Neural progenitor cell (in vitro differentiated cells): ENCODE measurements around the gene NPEPL1. TPM values are rescaled to one million over a fixed set of nuclear protein-coding genes. Genes with fewer than 3 reads are reported as not detected.

Experiments used
- DNase-seq: peaks from one replicate; pipeline ENCODE4 v3.0.0-alpha.2; 2016; ENCODE audit warnings: low spot score
- H2AFZ ChIP-seq: fragments of 200-600 bp; sonication (generic); replicated peaks from 2 replicates; pipeline ENCODE4 v1.6.1; 2016; ENCODE audit warnings: antibody characterized with exemption
- H3F3A ChIP-seq: fragments of 200-600 bp; sonication (generic); 2 replicates; pipeline ENCODE4 v1.6.1; 2016; ENCODE audit warnings: antibody characterized with exemption, low read depth
- H3K27ac ChIP-seq: fragments of 200-600 bp; sonication (generic); 2 replicates; pipeline ENCODE4 v1.5.1; 2016; ENCODE audit warnings: mild to moderate bottlenecking
- H3K27me3 ChIP-seq: fragments of 200-600 bp; sonication (generic); 2 replicates; pipeline ENCODE4 v1.6.1; 2016; ENCODE audit warnings: mild to moderate bottlenecking, moderate library complexity
- H3K36me3 ChIP-seq: fragments of 200-600 bp; sonication (generic); 2 replicates; pipeline ENCODE4 v1.5.1; 2016
- H3K4me1 ChIP-seq: fragments of 200-600 bp; sonication (generic); 2 replicates; pipeline ENCODE4 v1.6.1; 2016; ENCODE audit warnings: mixed run types
- H3K4me2 ChIP-seq: fragments of 200-600 bp; sonication (generic); 2 replicates; pipeline ENCODE4 v1.6.1; 2016
- H3K4me3 ChIP-seq: fragments of 200-600 bp; sonication (generic); 2 replicates; pipeline ENCODE4 v1.5.1; 2016
- H3K79me2 ChIP-seq: fragments of 200-600 bp; sonication (generic); 2 replicates; pipeline ENCODE4 v1.6.1; 2016; ENCODE audit warnings: low read depth
- H3K9ac ChIP-seq: fragments of 200-600 bp; sonication (generic); 2 replicates; pipeline ENCODE4 v1.6.1; 2016
- H3K9me3 ChIP-seq: fragments of 200-600 bp; sonication (generic); 2 replicates; pipeline ENCODE4 v1.5.1; 2016; ENCODE audit warnings: low read depth
- H4K20me1 ChIP-seq: fragments of 200-600 bp; sonication (generic); 2 replicates; pipeline ENCODE4 v1.6.1; 2016; ENCODE audit warnings: low read depth
- H3K27ac Mint-ChIP-seq: 3 replicates; pipeline ENCODE4 v1.8.0; 2021; ENCODE audit warnings: mixed read lengths
- H3K27me3 Mint-ChIP-seq: 2 replicates; pipeline ENCODE4 v1.8.0; 2022; ENCODE audit warnings: low read depth, mild to moderate bottlenecking, inconsistent platforms, moderate library complexity, mixed read lengths; ENCODE audit not compliant: insufficient read depth
- H3K36me3 Mint-ChIP-seq: 3 replicates; pipeline ENCODE4 v1.8.0; 2021; ENCODE audit warnings: mixed read lengths
- H3K4me1 Mint-ChIP-seq: 3 replicates; pipeline ENCODE4 v1.8.0; 2021; ENCODE audit warnings: mixed read lengths
- H3K4me3 Mint-ChIP-seq: 3 replicates; pipeline ENCODE4 v1.8.0; 2021; ENCODE audit warnings: mild to moderate bottlenecking, moderate library complexity, mixed read lengths
- H3K9me3 Mint-ChIP-seq: 3 replicates; pipeline ENCODE4 v1.8.0; 2020; ENCODE audit warnings: mixed read lengths
- EZH2 ChIP-seq: fragments of 200-600 bp; sonication (generic); IDR thresholded peaks from 2 replicates; pipeline ENCODE4 v1.6.1; 2017; ENCODE audit warnings: antibody characterized with exemption, mild to moderate bottlenecking, moderate library complexity
- EZH2phosphoT487 ChIP-seq: fragments of 200-600 bp; sonication (generic); IDR thresholded peaks from 2 replicates; pipeline ENCODE4 v1.6.1; 2017; ENCODE audit warnings: antibody characterized with exemption
- total RNA-seq: library from RNA; depleted of rRNA; stranded (reverse); fragments of >200 nt; gene quantifications from 2 replicates; pipeline ENCODE4 v1.2.3, GENCODE V29; 2015; ENCODE audit warnings: low replicate concordance
- TF ChIP-seq, protein P1 (sequence below): fragments of 200-600 bp; sonication (generic); IDR thresholded peaks from 2 replicates; pipeline ENCODE4 v1.5.1; 2017; ENCODE audit warnings: antibody characterized with exemption, mild to moderate bottlenecking

The NPEPL1 gene
- total RNA-seq, 1 donor from 2014 or later = 10.9 TPM

- no peaks in the 10 kb centered on the region for H3K9me3 Mint-ChIP-seq
- Histone ChIP-seq H4K20me1 (peaks cover 64% of the 10 kb centered on the region), H3F3A (peaks cover 45% of the 10 kb centered on the region), H3K9ac (no peak overlapping the region), H3K27ac (peak overlapping the region; percentile 89), H3K4me1 (peaks cover 24% of the 10 kb centered on the region), H3K4me3 (no peak overlapping the region), H3K9me3 (no peaks in the 10 kb centered on the region), H3K79me2 (peaks cover 55% of the 10 kb centered on the region), H3K27me3 (no peaks in the 10 kb centered on the region), H3K4me2 (peak overlapping the region; percentile 67), H3K36me3 (peaks cover 2% of the 10 kb centered on the region), H2AFZ (no peak overlapping the region)
- H3K36me3 Mint-ChIP-seq = peaks cover 13% of the 10 kb centered on the region
- H3K27ac Mint-ChIP-seq = no peak overlapping the region
- H3K27me3 Mint-ChIP-seq = peaks cover 3% of the 10 kb centered on the region
- DNase-seq = no peak
- H3K4me1 Mint-ChIP-seq = peaks cover 5% of the 10 kb centered on the region
- H3K4me3 Mint-ChIP-seq = no peak overlapping the region
- TF ChIP-seq EZH2phosphoT487 (no peak), EZH2 (no peak)
- TF ChIP-seq, protein P1, sequence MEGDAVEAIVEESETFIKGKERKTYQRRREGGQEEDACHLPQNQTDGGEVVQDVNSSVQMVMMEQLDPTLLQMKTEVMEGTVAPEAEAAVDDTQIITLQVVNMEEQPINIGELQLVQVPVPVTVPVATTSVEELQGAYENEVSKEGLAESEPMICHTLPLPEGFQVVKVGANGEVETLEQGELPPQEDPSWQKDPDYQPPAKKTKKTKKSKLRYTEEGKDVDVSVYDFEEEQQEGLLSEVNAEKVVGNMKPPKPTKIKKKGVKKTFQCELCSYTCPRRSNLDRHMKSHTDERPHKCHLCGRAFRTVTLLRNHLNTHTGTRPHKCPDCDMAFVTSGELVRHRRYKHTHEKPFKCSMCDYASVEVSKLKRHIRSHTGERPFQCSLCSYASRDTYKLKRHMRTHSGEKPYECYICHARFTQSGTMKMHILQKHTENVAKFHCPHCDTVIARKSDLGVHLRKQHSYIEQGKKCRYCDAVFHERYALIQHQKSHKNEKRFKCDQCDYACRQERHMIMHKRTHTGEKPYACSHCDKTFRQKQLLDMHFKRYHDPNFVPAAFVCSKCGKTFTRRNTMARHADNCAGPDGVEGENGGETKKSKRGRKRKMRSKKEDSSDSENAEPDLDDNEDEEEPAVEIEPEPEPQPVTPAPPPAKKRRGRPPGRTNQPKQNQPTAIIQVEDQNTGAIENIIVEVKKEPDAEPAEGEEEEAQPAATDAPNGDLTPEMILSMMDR = no peak
These were observed 23.7 kb upstream of the NPEPL1 start for GRCh38 chr20:58668901-58669286.

GRCh38 chr20:58669287-58670006 is 23.2 kb upstream of the NPEPL1 start:
- H3K4me1 Mint-ChIP-seq = peaks cover 5% of the 10 kb centered on the region
- no peaks in the 10 kb centered on the region for H3K9me3 Mint-ChIP-seq
- H2AFZ ChIP-seq = no peak overlapping the region
- H3K4me2 ChIP-seq = peak overlapping the region; percentile 67
- no peak overlapping the region for H3K9ac ChIP-seq
- H3K27me3 ChIP-seq = no peaks in the 10 kb centered on the region
- peak overlapping the region; percentile 89 for H3K27ac ChIP-seq
- H3K4me1 ChIP-seq = peaks cover 24% of the 10 kb centered on the region
- no peaks in the 10 kb centered on the region for H3K9me3 ChIP-seq
- no peak overlapping the region for H3K4me3 ChIP-seq
- H3K79me2 ChIP-seq = peaks cover 49% of the 10 kb centered on the region
- peaks cover 7% of the 10 kb centered on the region for H3K36me3 ChIP-seq
- TF ChIP-seq EZH2 (no peak), EZH2phosphoT487 (no peak)
- TF ChIP-seq, protein P1 = no peak
- peaks cover 3% of the 10 kb centered on the region for H3K27me3 Mint-ChIP-seq
- H3K36me3 Mint-ChIP-seq = peaks cover 13% of the 10 kb centered on the region
- H3F3A ChIP-seq = peaks cover 45% of the 10 kb centered on the region
- H3K27ac Mint-ChIP-seq = no peak overlapping the region
- H3K4me3 Mint-ChIP-seq = no peak overlapping the region
- H4K20me1 ChIP-seq = peaks cover 58% of the 10 kb centered on the region
- peak; percentile 67 for DNase-seq

DNA sequence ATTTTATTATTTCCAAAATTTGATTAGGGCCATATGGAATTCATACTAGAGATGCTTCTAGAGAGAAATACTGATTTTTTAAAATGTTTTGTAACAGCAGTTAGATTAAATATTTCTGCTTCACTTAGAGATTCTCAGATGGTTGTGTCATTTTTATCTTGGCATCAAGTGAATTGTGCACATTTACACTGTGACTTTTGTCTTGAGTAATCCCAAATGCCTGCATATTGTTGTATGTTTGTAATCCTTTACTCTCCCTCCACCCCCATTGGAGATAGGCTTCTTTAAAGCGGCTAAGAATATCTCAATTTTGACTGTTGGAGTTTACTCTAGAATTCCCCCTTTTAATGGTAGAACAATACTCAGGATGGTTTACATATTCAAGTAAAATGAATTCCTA is 22.5 kb upstream of the NPEPL1 start:
- H3K4me1 Mint-ChIP-seq = peaks cover 5% of the 10 kb centered on the region
- Histone ChIP-seq H3K4me3 (no peak overlapping the region), H3F3A (peaks cover 45% of the 10 kb centered on the region), H3K27me3 (no peaks in the 10 kb centered on the region), H3K27ac (peak overlapping the region; percentile 89), H3K4me1 (peaks cover 24% of the 10 kb centered on the region), H3K9ac (no peak overlapping the region), H2AFZ (no peak overlapping the region), H3K9me3 (no peaks in the 10 kb centered on the region), H4K20me1 (peaks cover 52% of the 10 kb centered on the region), H3K79me2 (peaks cover 42% of the 10 kb centered on the region), H3K36me3 (peaks cover 7% of the 10 kb centered on the region), H3K4me2 (peak overlapping the region; percentile 67)
- H3K27ac Mint-ChIP-seq = no peak overlapping the region
- H3K36me3 Mint-ChIP-seq = peaks cover 13% of the 10 kb centered on the region
- no peak overlapping the region for H3K4me3 Mint-ChIP-seq
- DNase-seq = no peak
- H3K9me3 Mint-ChIP-seq = no peaks in the 10 kb centered on the region
- peaks cover 3% of the 10 kb centered on the region for H3K27me3 Mint-ChIP-seq
- TF ChIP-seq, protein P1 = no peak
- no peak for TF ChIP-seq EZH2
- no peak for TF ChIP-seq EZH2phosphoT487
